HEK293 (cell line): ENCODE measurements around the gene CYP27A1.

Source experiments
- CTCF ChIA-PET: fragments of 350-600 bp; formaldehyde crosslinking; extraction: SDS; loops from one replicate; lab custom pipeline; 2021; ENCODE audit warnings: antibody characterized with exemption; lab: Yijun Ruan, JAX
- POLR2A ChIA-PET: fragments of 300-600 bp; formaldehyde crosslinking; extraction: SDS; loops from one replicate; lab custom pipeline; 2020; ENCODE audit warnings: antibody characterized with exemption, inconsistent platforms; lab: Yijun Ruan, JAX
- H3K27ac ChIP-seq: fragments of 200-500 bp; sonication (Bioruptor generic); 2 replicates; pipeline ENCODE4 v1.5.1; 2014; ENCODE audit warnings: low read depth, low read length, control low read depth, inconsistent platforms; ENCODE audit errors: extremely low read depth
- H3K36me3 ChIP-seq, 2 experiments: fragments of 200-500 bp in 1 of 2; sonication (Bioruptor generic) in 1 of 2; 1 replicate in 1 of 2; 2 replicates in 1 of 2; pipeline ENCODE4 v1.5.1; 2014 to 2017; ENCODE audit warnings: inconsistent platforms in 2 of 2, low read length in 2 of 2; ENCODE audit not compliant: control insufficient read depth in 2 of 2, insufficient read depth in 1 of 2
- H3K4me1 ChIP-seq: fragments of 200-500 bp; sonication (Bioruptor generic); 2 replicates; pipeline ENCODE4 v1.5.1; 2014; ENCODE audit warnings: mild to moderate bottlenecking, low read length, inconsistent platforms; ENCODE audit not compliant: control insufficient read depth, insufficient read depth
- H3K4me3 ChIP-seq: 2 replicates; pipeline ENCODE4 v1.5.1; 2011; ENCODE audit warnings: low read depth, mild to moderate bottlenecking, control low read depth, low read length, moderate library complexity
- H3K9me3 ChIP-seq: fragments of 200-500 bp; sonication (Bioruptor generic); 2 replicates; pipeline ENCODE4 v1.5.1; 2014; ENCODE audit warnings: low read depth, low read length, inconsistent platforms; ENCODE audit not compliant: control insufficient read depth, insufficient read depth
- EGR2 ChIP-seq: fragments of 450-650 bp; formaldehyde crosslinking; IDR thresholded peaks from 2 replicates; pipeline ENCODE4 v1.5.1; 2016; ENCODE audit warnings: low read depth, missing biosample characterization, missing genetic modification characterization
- KLF8 ChIP-seq: fragments of 450-650 bp; formaldehyde crosslinking; IDR thresholded peaks from 2 replicates; pipeline ENCODE4 v1.5.1; 2016; ENCODE audit warnings: missing biosample characterization, missing genetic modification characterization
- ZBTB48 ChIP-seq: fragments of 450-650 bp; formaldehyde crosslinking; IDR thresholded peaks from 2 replicates; pipeline ENCODE4 v1.5.1; 2016; ENCODE audit warnings: missing biosample characterization, missing genetic modification characterization
- ZNF292 ChIP-seq: fragments of 450-650 bp; formaldehyde crosslinking; IDR thresholded peaks from 2 replicates; pipeline ENCODE4 v1.5.1; 2016; ENCODE audit warnings: low read depth, missing biosample characterization, missing genetic modification characterization, borderline replicate concordance
- ZNF37A ChIP-seq: fragments of 450-650 bp; IDR thresholded peaks from 2 replicates; pipeline ENCODE4 v1.5.1; 2018; ENCODE audit warnings: missing biosample characterization, missing genetic modification characterization
- ZNF501 ChIP-seq: fragments of 450-650 bp; formaldehyde crosslinking; IDR thresholded peaks from 2 replicates; pipeline ENCODE4 v1.5.1; 2016; ENCODE audit warnings: missing biosample characterization, missing genetic modification characterization
- ZNF560 ChIP-seq: fragments of 450-650 bp; formaldehyde crosslinking; IDR thresholded peaks from 2 replicates; pipeline ENCODE4 v1.5.1; 2017; ENCODE audit warnings: missing biosample characterization, missing genetic modification characterization, borderline replicate concordance
- ZNF600 ChIP-seq: fragments of 450-650 bp; formaldehyde crosslinking; IDR thresholded peaks from 2 replicates; pipeline ENCODE4 v1.5.1; 2016; ENCODE audit warnings: missing biosample characterization, missing genetic modification characterization
- ZNF621 ChIP-seq: fragments of 450-650 bp; formaldehyde crosslinking; IDR thresholded peaks from 2 replicates; pipeline ENCODE4 v1.5.1; 2017; ENCODE audit warnings: missing biosample characterization, missing genetic modification characterization
- ZNF654 ChIP-seq: fragments of 450-650 bp; formaldehyde crosslinking; IDR thresholded peaks from 2 replicates; pipeline ENCODE4 v1.5.1; 2016; ENCODE audit warnings: low read depth, missing biosample characterization, missing genetic modification characterization
- ZNF785 ChIP-seq: fragments of 450-650 bp; formaldehyde crosslinking; IDR thresholded peaks from 2 replicates; pipeline ENCODE4 v1.5.1; 2016; ENCODE audit warnings: missing biosample characterization, missing genetic modification characterization
- TF ChIP-seq, protein P1 (sequence below): fragments of 450-650 bp; formaldehyde crosslinking; IDR thresholded peaks from 2 replicates; pipeline ENCODE4 v1.5.1; 2016; ENCODE audit warnings: missing biosample characterization, missing genetic modification characterization, borderline replicate concordance
- TF ChIP-seq, protein P2 (sequence below): fragments of 450-650 bp; formaldehyde crosslinking; IDR thresholded peaks from 2 replicates; pipeline ENCODE4 v1.5.1; 2017; ENCODE audit warnings: missing biosample characterization, missing genetic modification characterization
- TF ChIP-seq, protein P3 (sequence below): fragments of 450-650 bp; formaldehyde crosslinking; IDR thresholded peaks from 2 replicates; pipeline ENCODE4 v1.5.1; 2016; ENCODE audit warnings: missing biosample characterization, missing genetic modification characterization
- TF ChIP-seq, protein P4 (sequence below): fragments of 450-650 bp; formaldehyde crosslinking; IDR thresholded peaks from 2 replicates; pipeline ENCODE4 v1.5.1; 2016; ENCODE audit warnings: missing biosample characterization, missing genetic modification characterization

Gene CYP27A1

GRCh38 chr2:218788529-218789255, 6.7 kb downstream of the CYP27A1 start (continued):
- TF ChIP-seq EGR2 (tag by site-specific recombination) = no peak

DNA sequence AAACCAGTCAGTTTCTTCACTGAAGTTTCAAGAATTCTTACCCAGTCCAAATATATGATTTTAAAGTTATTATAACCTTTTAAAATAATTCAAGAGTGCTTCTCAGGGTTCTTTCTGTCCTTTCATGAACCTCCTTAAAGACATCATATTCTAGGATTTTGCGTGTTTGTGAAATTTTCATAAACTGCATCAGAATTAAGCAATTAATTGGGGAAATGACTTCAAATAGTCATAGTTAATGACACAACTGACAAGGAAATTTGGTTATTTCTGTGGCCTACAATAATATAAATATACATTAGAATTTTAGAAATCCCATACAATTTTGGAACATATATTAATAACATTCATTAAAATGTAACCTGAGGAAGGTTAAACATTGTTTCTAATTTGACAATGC, 10.5 kb downstream of the CYP27A1 start:
- TF ChIP-seq, protein P1, sequence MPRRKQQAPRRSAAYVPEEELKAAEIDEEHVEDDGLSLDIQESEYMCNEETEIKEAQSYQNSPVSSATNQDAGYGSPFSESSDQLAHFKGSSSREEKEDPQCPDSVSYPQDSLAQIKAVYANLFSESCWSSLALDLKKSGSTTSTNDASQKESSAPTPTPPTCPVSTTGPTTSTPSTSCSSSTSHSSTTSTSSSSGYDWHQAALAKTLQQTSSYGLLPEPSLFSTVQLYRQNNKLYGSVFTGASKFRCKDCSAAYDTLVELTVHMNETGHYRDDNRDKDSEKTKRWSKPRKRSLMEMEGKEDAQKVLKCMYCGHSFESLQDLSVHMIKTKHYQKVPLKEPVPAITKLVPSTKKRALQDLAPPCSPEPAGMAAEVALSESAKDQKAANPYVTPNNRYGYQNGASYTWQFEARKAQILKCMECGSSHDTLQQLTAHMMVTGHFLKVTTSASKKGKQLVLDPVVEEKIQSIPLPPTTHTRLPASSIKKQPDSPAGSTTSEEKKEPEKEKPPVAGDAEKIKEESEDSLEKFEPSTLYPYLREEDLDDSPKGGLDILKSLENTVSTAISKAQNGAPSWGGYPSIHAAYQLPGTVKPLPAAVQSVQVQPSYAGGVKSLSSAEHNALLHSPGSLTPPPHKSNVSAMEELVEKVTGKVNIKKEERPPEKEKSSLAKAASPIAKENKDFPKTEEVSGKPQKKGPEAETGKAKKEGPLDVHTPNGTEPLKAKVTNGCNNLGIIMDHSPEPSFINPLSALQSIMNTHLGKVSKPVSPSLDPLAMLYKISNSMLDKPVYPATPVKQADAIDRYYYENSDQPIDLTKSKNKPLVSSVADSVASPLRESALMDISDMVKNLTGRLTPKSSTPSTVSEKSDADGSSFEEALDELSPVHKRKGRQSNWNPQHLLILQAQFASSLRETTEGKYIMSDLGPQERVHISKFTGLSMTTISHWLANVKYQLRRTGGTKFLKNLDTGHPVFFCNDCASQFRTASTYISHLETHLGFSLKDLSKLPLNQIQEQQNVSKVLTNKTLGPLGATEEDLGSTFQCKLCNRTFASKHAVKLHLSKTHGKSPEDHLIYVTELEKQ (tag by site-specific recombination) = no peak
- TF ChIP-seq ZNF560 (tag by site-specific recombination) = no peak
- TF ChIP-seq, protein P2, sequence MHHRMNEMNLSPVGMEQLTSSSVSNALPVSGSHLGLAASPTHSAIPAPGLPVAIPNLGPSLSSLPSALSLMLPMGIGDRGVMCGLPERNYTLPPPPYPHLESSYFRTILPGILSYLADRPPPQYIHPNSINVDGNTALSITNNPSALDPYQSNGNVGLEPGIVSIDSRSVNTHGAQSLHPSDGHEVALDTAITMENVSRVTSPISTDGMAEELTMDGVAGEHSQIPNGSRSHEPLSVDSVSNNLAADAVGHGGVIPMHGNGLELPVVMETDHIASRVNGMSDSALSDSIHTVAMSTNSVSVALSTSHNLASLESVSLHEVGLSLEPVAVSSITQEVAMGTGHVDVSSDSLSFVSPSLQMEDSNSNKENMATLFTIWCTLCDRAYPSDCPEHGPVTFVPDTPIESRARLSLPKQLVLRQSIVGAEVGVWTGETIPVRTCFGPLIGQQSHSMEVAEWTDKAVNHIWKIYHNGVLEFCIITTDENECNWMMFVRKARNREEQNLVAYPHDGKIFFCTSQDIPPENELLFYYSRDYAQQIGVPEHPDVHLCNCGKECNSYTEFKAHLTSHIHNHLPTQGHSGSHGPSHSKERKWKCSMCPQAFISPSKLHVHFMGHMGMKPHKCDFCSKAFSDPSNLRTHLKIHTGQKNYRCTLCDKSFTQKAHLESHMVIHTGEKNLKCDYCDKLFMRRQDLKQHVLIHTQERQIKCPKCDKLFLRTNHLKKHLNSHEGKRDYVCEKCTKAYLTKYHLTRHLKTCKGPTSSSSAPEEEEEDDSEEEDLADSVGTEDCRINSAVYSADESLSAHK = no peak
- TF ChIP-seq ZNF785 (tag by site-specific recombination) = no peak
- TF ChIP-seq ZNF292 (tag by site-specific recombination) = no peak
- TF ChIP-seq ZNF621 = no peak
- TF ChIP-seq ZNF654 = no peak
- TF ChIP-seq, protein P3, sequence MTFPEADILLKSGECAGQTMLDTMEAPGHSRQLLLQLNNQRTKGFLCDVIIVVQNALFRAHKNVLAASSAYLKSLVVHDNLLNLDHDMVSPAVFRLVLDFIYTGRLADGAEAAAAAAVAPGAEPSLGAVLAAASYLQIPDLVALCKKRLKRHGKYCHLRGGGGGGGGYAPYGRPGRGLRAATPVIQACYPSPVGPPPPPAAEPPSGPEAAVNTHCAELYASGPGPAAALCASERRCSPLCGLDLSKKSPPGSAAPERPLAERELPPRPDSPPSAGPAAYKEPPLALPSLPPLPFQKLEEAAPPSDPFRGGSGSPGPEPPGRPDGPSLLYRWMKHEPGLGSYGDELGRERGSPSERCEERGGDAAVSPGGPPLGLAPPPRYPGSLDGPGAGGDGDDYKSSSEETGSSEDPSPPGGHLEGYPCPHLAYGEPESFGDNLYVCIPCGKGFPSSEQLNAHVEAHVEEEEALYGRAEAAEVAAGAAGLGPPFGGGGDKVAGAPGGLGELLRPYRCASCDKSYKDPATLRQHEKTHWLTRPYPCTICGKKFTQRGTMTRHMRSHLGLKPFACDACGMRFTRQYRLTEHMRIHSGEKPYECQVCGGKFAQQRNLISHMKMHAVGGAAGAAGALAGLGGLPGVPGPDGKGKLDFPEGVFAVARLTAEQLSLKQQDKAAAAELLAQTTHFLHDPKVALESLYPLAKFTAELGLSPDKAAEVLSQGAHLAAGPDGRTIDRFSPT (tag by site-specific recombination) = no peak
- no peaks in the 10 kb centered on the region for H3K4me1 ChIP-seq
- no peak overlapping the region for H3K27ac ChIP-seq
- no peaks in the 10 kb centered on the region for H3K36me3 ChIP-seq
- ChIA-PET POLR2A (no interaction called here), CTCF (interaction anchor here (1.0 kb wide), 1 partner anchor 105 kb away, joined by 3 read pairs; no protein-coding TSS in a partner anchor)
- H3K4me3 ChIP-seq = no peak overlapping the region
- no peaks in the 10 kb centered on the region for H3K9me3 ChIP-seq

DNA sequence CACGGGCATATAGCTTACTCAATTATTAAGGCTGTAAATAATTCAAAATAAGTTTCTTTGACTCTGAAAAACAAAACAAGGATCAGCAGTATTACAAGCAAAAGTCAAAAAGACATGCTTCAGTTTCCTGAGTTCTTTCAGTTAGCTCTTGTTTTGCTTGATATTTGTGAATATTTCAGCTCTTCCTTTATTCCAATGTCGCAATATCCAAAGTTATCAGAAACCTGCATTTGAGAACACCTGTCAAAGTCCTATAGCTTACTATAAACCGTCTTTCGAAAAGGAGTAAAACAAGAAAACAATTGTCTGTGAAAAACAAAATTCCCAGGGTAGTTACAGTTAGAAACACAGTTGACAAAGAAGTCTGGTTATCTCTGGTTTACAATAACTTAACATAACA, 14.7 kb downstream of the CYP27A1 start:
- no peak for TF ChIP-seq KLF8
- TF ChIP-seq, protein P4, sequence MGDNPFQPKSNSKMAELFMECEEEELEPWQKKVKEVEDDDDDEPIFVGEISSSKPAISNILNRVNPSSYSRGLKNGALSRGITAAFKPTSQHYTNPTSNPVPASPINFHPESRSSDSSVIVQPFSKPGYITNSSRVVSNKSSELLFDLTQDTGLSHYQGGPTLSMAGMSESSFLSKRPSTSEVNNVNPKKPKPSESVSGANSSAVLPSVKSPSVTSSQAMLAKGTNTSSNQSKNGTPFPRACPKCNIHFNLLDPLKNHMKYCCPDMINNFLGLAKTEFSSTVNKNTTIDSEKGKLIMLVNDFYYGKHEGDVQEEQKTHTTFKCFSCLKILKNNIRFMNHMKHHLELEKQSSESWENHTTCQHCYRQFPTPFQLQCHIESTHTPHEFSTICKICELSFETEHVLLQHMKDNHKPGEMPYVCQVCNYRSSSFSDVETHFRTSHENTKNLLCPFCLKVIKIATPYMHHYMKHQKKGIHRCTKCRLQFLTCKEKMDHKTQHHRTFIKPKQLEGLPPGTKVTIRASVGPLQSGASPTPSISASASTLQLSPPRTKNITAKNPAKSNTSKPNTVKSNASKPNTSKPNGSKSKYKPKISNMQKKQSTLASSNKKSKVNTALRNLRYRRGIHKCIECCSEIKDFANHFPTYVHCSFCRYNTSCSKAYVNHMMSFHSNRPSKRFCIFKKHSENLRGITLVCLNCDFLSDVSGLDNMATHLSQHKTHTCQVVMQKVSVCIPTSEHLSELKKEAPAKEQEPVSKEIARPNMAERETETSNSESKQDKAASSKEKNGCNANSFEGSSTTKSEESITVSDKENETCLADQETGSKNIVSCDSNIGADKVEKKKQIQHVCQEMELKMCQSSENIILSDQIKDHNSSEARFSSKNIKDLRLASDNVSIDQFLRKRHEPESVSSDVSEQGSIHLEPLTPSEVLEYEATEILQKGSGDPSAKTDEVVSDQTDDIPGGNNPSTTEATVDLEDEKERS (tag by site-specific recombination) = no peak
- TF ChIP-seq ZNF600 (tag by site-specific recombination) = no peak
- no peak for TF ChIP-seq ZNF785 (tag by site-specific recombination)
- no peak for TF ChIP-seq ZNF37A (tag by site-specific recombination)
- TF ChIP-seq ZNF501 (tag by site-specific recombination) = no peak
- TF ChIP-seq ZBTB48 (tag by site-specific recombination) = no peak
- Histone ChIP-seq H3K27ac (no peak overlapping the region), H3K9me3 (no peaks in the 10 kb centered on the region), H3K36me3 (no peaks in the 10 kb centered on the region), H3K4me3 (no peak overlapping the region), H3K4me1 (peaks cover 14% of the 10 kb centered on the region)
- ChIA-PET POLR2A (no interaction called here), CTCF (interaction anchor here (0.7 kb wide), 1 partner anchor 150 kb away, joined by 3 read pairs; no protein-coding TSS in a partner anchor)
